ENCODE measurements around the gene LYPD3. TPM values are rescaled to one million over a fixed set of nuclear protein-coding genes. Genes with fewer than 3 reads are reported as not detected.

LYPD3 gene
- total RNA-seq, 1 experiment from 2014 or later: 0.46 TPM

DNA sequence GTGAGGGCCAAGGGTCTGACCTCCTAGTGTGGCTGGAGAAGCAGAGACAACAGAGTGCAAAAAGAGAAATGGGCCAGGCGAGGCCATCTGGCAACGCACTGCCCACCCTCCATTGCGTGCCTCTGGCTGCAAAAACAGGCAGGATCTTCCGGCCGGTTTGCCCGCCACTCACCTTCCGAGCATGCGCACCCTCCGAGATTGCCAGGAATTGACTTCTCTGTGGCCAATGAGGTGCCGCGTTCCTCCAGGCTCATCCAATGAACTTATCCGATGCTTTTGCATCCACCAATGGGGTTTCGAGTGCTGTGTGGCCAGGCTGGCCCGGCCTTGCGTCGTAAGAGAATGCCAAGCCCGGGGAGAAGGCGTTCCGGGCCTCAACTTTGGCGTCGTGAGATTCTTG, 50.9 kb downstream of the LYPD3 start, which contains the start of gene TEX101:
TSS of gene TEX101 (plus strand) at position 337 of the 400 bp plus-strand sequence. CDS start 1,030 bp downstream, outside the sequence.
- DNase-seq (ENCODE audit: low read depth, low spot score): no peak
- BruUV-seq (replicated peaks): no TSS peak
- intact Hi-C loops (cut with micrococcal nuclease; ENCODE audit: unreplicated experiment): no loop called here
- ChIA-PET CTCF (no interaction called here), POLR2A (no interaction called here)
- ATAC-seq: no peak
- in situ Hi-C loops (cut with HindIII; ENCODE audit: low pct_unique_long_range_greater_than_20kb, low sequenced_read_pairs): no loop called here
- H3K36me3 ChIP-seq (ENCODE audit: control insufficient read depth, insufficient read depth, low read length): no peaks in the 10 kb centered on the region
- no peak within 1 kb of the TSS for H3K27ac ChIP-seq (ENCODE audit: low read length)
- H3K27me3 ChIP-seq (ENCODE audit: control insufficient read depth, insufficient read depth, low read length): no peaks in the 10 kb centered on the region
- H3K4me1 ChIP-seq (ENCODE audit: control insufficient read depth, insufficient read depth, low read length): no peaks in the 10 kb centered on the region
- no peak for TF ChIP-seq TCF7L2 (IDR thresholded peaks at IDR 0.05; ENCODE audit: low read depth, low read length)
- TF ChIP-seq, protein P1, sequence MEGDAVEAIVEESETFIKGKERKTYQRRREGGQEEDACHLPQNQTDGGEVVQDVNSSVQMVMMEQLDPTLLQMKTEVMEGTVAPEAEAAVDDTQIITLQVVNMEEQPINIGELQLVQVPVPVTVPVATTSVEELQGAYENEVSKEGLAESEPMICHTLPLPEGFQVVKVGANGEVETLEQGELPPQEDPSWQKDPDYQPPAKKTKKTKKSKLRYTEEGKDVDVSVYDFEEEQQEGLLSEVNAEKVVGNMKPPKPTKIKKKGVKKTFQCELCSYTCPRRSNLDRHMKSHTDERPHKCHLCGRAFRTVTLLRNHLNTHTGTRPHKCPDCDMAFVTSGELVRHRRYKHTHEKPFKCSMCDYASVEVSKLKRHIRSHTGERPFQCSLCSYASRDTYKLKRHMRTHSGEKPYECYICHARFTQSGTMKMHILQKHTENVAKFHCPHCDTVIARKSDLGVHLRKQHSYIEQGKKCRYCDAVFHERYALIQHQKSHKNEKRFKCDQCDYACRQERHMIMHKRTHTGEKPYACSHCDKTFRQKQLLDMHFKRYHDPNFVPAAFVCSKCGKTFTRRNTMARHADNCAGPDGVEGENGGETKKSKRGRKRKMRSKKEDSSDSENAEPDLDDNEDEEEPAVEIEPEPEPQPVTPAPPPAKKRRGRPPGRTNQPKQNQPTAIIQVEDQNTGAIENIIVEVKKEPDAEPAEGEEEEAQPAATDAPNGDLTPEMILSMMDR (IDR thresholded peaks at IDR 0.05): no peak
- H3K4me3 ChIP-seq (ENCODE audit: low read depth in 2 of 2, low read length in 2 of 2): no peak within 1 kb of the TSS
- H3K9me3 ChIP-seq (ENCODE audit: control insufficient read depth, insufficient read depth, low read depth, low read length): no peaks in the 10 kb centered on the region

DNA sequence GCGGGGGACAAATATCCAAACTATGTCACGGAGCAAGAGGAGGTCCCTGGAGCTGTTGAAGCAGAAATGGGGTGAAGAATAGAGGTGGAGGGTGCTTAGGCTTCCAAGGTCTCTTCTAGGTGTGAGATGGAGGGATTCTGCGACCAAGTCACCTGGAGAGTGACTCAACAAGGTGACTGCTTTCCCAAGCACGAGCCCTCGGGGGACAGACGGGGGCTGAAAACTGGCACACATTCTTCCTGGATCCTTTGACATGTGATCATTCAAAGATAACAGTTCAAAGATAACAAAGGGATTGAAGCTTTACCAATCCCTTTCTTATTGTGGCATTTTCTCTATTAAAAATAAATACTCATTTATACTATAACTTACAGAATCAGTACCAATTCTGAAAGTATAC, 53.0 kb downstream of the LYPD3 start:
- ATAC-seq (no peak), DNase-seq (ENCODE audit: low read depth, low spot score) (no peak)
- H3K9me3 ChIP-seq (ENCODE audit: control insufficient read depth, insufficient read depth, low read depth, low read length): no peaks in the 10 kb centered on the region
- no peak overlapping the region for H3K27ac ChIP-seq (ENCODE audit: low read length)
- no TSS peak for BruUV-seq (replicated peaks)
- no peaks in the 10 kb centered on the region for H3K36me3 ChIP-seq (ENCODE audit: control insufficient read depth, insufficient read depth, low read length)
- no peaks in the 10 kb centered on the region for H3K4me1 ChIP-seq (ENCODE audit: control insufficient read depth, insufficient read depth, low read length)
- in situ Hi-C loops (cut with HindIII; ENCODE audit: low pct_unique_long_range_greater_than_20kb, low sequenced_read_pairs): no loop called here
- TF ChIP-seq, protein P2, sequence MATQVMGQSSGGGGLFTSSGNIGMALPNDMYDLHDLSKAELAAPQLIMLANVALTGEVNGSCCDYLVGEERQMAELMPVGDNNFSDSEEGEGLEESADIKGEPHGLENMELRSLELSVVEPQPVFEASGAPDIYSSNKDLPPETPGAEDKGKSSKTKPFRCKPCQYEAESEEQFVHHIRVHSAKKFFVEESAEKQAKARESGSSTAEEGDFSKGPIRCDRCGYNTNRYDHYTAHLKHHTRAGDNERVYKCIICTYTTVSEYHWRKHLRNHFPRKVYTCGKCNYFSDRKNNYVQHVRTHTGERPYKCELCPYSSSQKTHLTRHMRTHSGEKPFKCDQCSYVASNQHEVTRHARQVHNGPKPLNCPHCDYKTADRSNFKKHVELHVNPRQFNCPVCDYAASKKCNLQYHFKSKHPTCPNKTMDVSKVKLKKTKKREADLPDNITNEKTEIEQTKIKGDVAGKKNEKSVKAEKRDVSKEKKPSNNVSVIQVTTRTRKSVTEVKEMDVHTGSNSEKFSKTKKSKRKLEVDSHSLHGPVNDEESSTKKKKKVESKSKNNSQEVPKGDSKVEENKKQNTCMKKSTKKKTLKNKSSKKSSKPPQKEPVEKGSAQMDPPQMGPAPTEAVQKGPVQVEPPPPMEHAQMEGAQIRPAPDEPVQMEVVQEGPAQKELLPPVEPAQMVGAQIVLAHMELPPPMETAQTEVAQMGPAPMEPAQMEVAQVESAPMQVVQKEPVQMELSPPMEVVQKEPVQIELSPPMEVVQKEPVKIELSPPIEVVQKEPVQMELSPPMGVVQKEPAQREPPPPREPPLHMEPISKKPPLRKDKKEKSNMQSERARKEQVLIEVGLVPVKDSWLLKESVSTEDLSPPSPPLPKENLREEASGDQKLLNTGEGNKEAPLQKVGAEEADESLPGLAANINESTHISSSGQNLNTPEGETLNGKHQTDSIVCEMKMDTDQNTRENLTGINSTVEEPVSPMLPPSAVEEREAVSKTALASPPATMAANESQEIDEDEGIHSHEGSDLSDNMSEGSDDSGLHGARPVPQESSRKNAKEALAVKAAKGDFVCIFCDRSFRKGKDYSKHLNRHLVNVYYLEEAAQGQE (IDR thresholded peaks at IDR 0.05; ENCODE audit: insufficient read depth in 1 of 2, low read depth in 2 of 2, low read length in 1 of 2): no peak
- TF ChIP-seq SIN3A (IDR thresholded peaks at IDR 0.05; ENCODE audit: borderline replicate concordance, insufficient read depth, low read depth, low read length) (no peak), TCF7L2 (IDR thresholded peaks at IDR 0.05; ENCODE audit: low read depth, low read length) (no peak), POLR2AphosphoS5 (IDR thresholded peaks at IDR 0.05; ENCODE audit: low read depth, low read length) (no peak)
- TF ChIP-seq, protein P1 (IDR thresholded peaks at IDR 0.05): no peak
- intact Hi-C loops (cut with micrococcal nuclease; ENCODE audit: unreplicated experiment): no loop called here
- no peak overlapping the region for H3K4me3 ChIP-seq (ENCODE audit: low read depth in 2 of 2, low read length in 2 of 2)
- CTCF ChIA-PET: no interaction called here
- H3K27me3 ChIP-seq (ENCODE audit: control insufficient read depth, insufficient read depth, low read length): no peaks in the 10 kb centered on the region
- POLR2A ChIA-PET: no interaction called here

Other genes starting within 250 kb of the LYPD3 start
- 0.23 TPM for gene PSG9, start 196.1 kb downstream of the LYPD3 start, total RNA-seq (2021; ENCODE audit: unreplicated experiment)
- gene CD177, start 111.9 kb downstream of the LYPD3 start, total RNA-seq (2021; ENCODE audit: unreplicated experiment): 0.28 TPM
- not detected for gene TEX101, start 50.7 kb downstream of the LYPD3 start, total RNA-seq (2021; ENCODE audit: unreplicated experiment)
- 6.7 TPM for gene PHLDB3, start 39.1 kb upstream of the LYPD3 start, total RNA-seq (2021; ENCODE audit: unreplicated experiment)
- 15.6 TPM for gene ETHE1, start 61.6 kb upstream of the LYPD3 start, total RNA-seq (2021; ENCODE audit: unreplicated experiment)
- 1.9 TPM for gene ZNF575, start 67.6 kb upstream of the LYPD3 start, total RNA-seq (2021; ENCODE audit: unreplicated experiment)
- gene XRCC1, start 109.9 kb upstream of the LYPD3 start, total RNA-seq (2021; ENCODE audit: unreplicated experiment): 20.1 TPM
- 0.21 TPM for gene PINLYP, start 110.2 kb upstream of the LYPD3 start, total RNA-seq (2021; ENCODE audit: unreplicated experiment)
- gene IRGQ, start 130.5 kb upstream of the LYPD3 start, total RNA-seq (2021; ENCODE audit: unreplicated experiment): 20.4 TPM
- 14.1 TPM for gene ZNF576, start 131.0 kb upstream of the LYPD3 start, total RNA-seq (2021; ENCODE audit: unreplicated experiment)
- 0.10 TPM for gene SRRM5, start 146.5 kb upstream of the LYPD3 start, total RNA-seq (2021; ENCODE audit: unreplicated experiment)
- 45.6 TPM for gene ZNF428, start 154.0 kb upstream of the LYPD3 start, total RNA-seq (2021; ENCODE audit: unreplicated experiment)
- gene CADM4, start 174.2 kb upstream of the LYPD3 start, total RNA-seq (2021; ENCODE audit: unreplicated experiment): 2.7 TPM
- gene PLAUR, start 204.6 kb upstream of the LYPD3 start, total RNA-seq (2021; ENCODE audit: unreplicated experiment): 5.3 TPM

Data from Panc1 (cell line).